WERI-Rb-1 (cell line): Measurements from ENCODE around the gene ZNF536.

ENCODE experiments used
- DNase-seq: peaks from one replicate; pipeline ENCODE4 v3.0.0-alpha.2; 2020
- H3K27ac ChIP-seq: fragments of 250-450 bp; sonication (Bioruptor Pico); 2 replicates; pipeline ENCODE4 v1.5.1; 2020; ENCODE audit warnings: mild to moderate bottlenecking, moderate library complexity
- H3K27me3 ChIP-seq: fragments of 250-450 bp; sonication (Bioruptor Pico); 2 replicates; pipeline ENCODE4 v1.5.1; 2021; ENCODE audit warnings: mild to moderate bottlenecking, low read depth, moderate library complexity; ENCODE audit not compliant: insufficient read depth, severe bottlenecking
- H3K36me3 ChIP-seq: fragments of 250-450 bp; sonication (Bioruptor Pico); 2 replicates; pipeline ENCODE4 v1.5.1; 2020; ENCODE audit warnings: mild to moderate bottlenecking, moderate library complexity
- H3K4me3 ChIP-seq: 2 replicates; pipeline ENCODE4 v1.5.1; 2011; ENCODE audit warnings: low read depth, mild to moderate bottlenecking, control low read depth, low read length
- H3K9me3 ChIP-seq: fragments of 250-450 bp; sonication (Bioruptor Pico); 2 replicates; pipeline ENCODE4 v1.5.1; 2021; ENCODE audit warnings: mild to moderate bottlenecking, moderate library complexity; ENCODE audit not compliant: severe bottlenecking
- CTCF ChIP-seq: IDR thresholded peaks from 2 replicates; pipeline ENCODE4 v1.5.1; 2011; ENCODE audit warnings: low read depth, mild to moderate bottlenecking, control low read depth, inconsistent platforms, low read length

The ZNF536 gene

GRCh38 chr19:30374865-30375552, 2.8 kb downstream of the ZNF536 start:
- peak; percentile 43 for DNase-seq
- Histone ChIP-seq H3K27me3 (no peaks in the 10 kb centered on the region), H3K9me3 (no peaks in the 10 kb centered on the region), H3K4me3 (peak overlapping the region; percentile 56), H3K36me3 (no peaks in the 10 kb centered on the region), H3K27ac (peak overlapping the region; percentile 55)
- TF ChIP-seq CTCF: no peak

- H3K9me3 ChIP-seq: no peaks in the 10 kb centered on the region
- peak overlapping the region; percentile 56 for H3K4me3 ChIP-seq
- no peak for TF ChIP-seq CTCF
- H3K27ac ChIP-seq: no peak overlapping the region
- H3K27me3 ChIP-seq: no peaks in the 10 kb centered on the region
- H3K36me3 ChIP-seq: no peaks in the 10 kb centered on the region
- DNase-seq: no peak
These were observed 3.4 kb downstream of the ZNF536 start for GRCh38 chr19:30375553-30376031.

GRCh38 chr19:30376272-30376671, 4.1 kb downstream of the ZNF536 start:
- Histone ChIP-seq H3K9me3 (no peaks in the 10 kb centered on the region), H3K27me3 (no peaks in the 10 kb centered on the region), H3K27ac (no peak overlapping the region), H3K36me3 (no peaks in the 10 kb centered on the region), H3K4me3 (no peak overlapping the region)
- peak; percentile 55 for DNase-seq
- peak; percentile 34; the same call in 1 of the 2 replicates for TF ChIP-seq CTCF

GRCh38 chr19:30376826-30377425, 4.7 kb downstream of the ZNF536 start:
- H3K36me3 ChIP-seq: no peaks in the 10 kb centered on the region
- H3K27ac ChIP-seq: no peak overlapping the region
- no peak for TF ChIP-seq CTCF
- no peaks in the 10 kb centered on the region for H3K27me3 ChIP-seq
- H3K9me3 ChIP-seq: no peaks in the 10 kb centered on the region
- DNase-seq: no peak
- H3K4me3 ChIP-seq: no peak overlapping the region

- H3K9me3 ChIP-seq: no peaks in the 10 kb centered on the region
- H3K27me3 ChIP-seq: no peaks in the 10 kb centered on the region
- DNase-seq: no peak
- no peak for TF ChIP-seq CTCF
- no peaks in the 10 kb centered on the region for H3K36me3 ChIP-seq
- H3K4me3 ChIP-seq: no peak overlapping the region
- no peak overlapping the region for H3K27ac ChIP-seq
These were observed 6.5 kb downstream of the ZNF536 start for GRCh38 chr19:30378701-30379100.
